Common myeloid progenitor, CD34-positive (primary cell): ENCODE data around the gene SMC1B. TPM values are rescaled to one million over a fixed set of nuclear protein-coding genes. Genes with fewer than 3 reads are reported as not detected.

Experiments
- CTCF ChIA-PET: fragments of 350-600 bp; sonication (Branson Sonifier 250); formaldehyde crosslinking; loops from one replicate; lab custom pipeline; 2021; ENCODE audit warnings: antibody characterized with exemption; lab: Charles Lee
- POLR2A ChIA-PET: fragments of 350-600 bp; sonication (Branson Sonifier 250); formaldehyde crosslinking; loops from one replicate; lab custom pipeline; 2021; ENCODE audit warnings: antibody characterized with exemption; lab: Charles Lee
- DNase-seq, 3 donors: peaks; one replicate each; pipeline versions ENCODE4 v3.0.0 to v3.0.0-alpha.2; 2013
- H3K27ac ChIP-seq, 2 experiments: 1 replicate in 1 of 2; 2 replicates in 1 of 2; pipeline ENCODE4 v1.7.0; 2013; ENCODE audit warnings: inconsistent platforms in 2 of 2, low read length in 2 of 2, mild to moderate bottlenecking in 2 of 2, low read depth in 1 of 2, moderate library complexity in 1 of 2; ENCODE audit not compliant: severe bottlenecking in 2 of 2, insufficient read depth in 1 of 2, poor library complexity in 1 of 2
- H3K27me3 ChIP-seq, 5 experiments: replicated peaks in 2 of 5; 1 replicate in 3 of 5; 2 replicates in 2 of 5; pipeline versions ENCODE4 v1.6.1 to v1.7.0; 2013; ENCODE audit warnings: low read length in 4 of 5, mild to moderate bottlenecking in 2 of 5, moderate library complexity in 2 of 5, inconsistent platforms in 1 of 5; ENCODE audit not compliant: insufficient read depth in 5 of 5, control insufficient read depth in 4 of 5
- H3K36me3 ChIP-seq, 4 experiments: 1 replicate in 2 of 4; 2 replicates in 2 of 4; pipeline versions ENCODE4 v1.6.1 to v1.7.0; 2013; ENCODE audit warnings: low read length in 3 of 4, control low read depth in 1 of 4, mild to moderate bottlenecking in 1 of 4; ENCODE audit not compliant: control insufficient read depth in 4 of 4, insufficient read depth in 4 of 4
- H3K4me1 ChIP-seq, 4 experiments: 1 replicate in 3 of 4; 2 replicates in 1 of 4; pipeline versions ENCODE4 v1.6.1 to v1.7.1; 2013; ENCODE audit warnings: low read length in 3 of 4, mild to moderate bottlenecking in 3 of 4, control low read depth in 1 of 4, inconsistent platforms in 1 of 4, moderate library complexity in 1 of 4; ENCODE audit not compliant: control insufficient read depth in 4 of 4, insufficient read depth in 4 of 4; ENCODE audit errors: control extremely low read depth in 1 of 4
- H3K4me3 ChIP-seq, 7 experiments: 1 replicate in 4 of 7; 2 replicates in 3 of 7; pipeline versions ENCODE4 v1.5.1 to v1.7.0; 2013; ENCODE audit warnings: mild to moderate bottlenecking in 7 of 7, low read length in 6 of 7, moderate library complexity in 6 of 7, inconsistent platforms in 2 of 7, low read depth in 2 of 7, control low read depth in 1 of 7; ENCODE audit not compliant: insufficient read depth in 4 of 7, control insufficient read depth in 1 of 7; ENCODE audit errors: extremely low read depth in 1 of 7
- H3K9me3 ChIP-seq, 5 experiments: 1 replicate in 4 of 5; 2 replicates in 1 of 5; pipeline versions ENCODE4 v1.6.1 to v1.7.1; 2013; ENCODE audit warnings: low read length in 4 of 5, mild to moderate bottlenecking in 2 of 5, inconsistent platforms in 1 of 5, low read depth in 1 of 5, moderate library complexity in 1 of 5; ENCODE audit not compliant: control insufficient read depth in 4 of 5, insufficient read depth in 2 of 5; ENCODE audit errors: control extremely low read depth in 1 of 5
- WGBS: methylation state at CpG from one replicate; pipeline ENCODE4 v1.1.5; 2013; ENCODE audit not compliant: insufficient coverage; 5-methylcytosine and 5-hydroxymethylcytosine counted together
- polyA plus RNA-seq: library from polyadenylated mRNA; unstranded; fragments of 120-200 nt; gene quantifications from one replicate; pipeline ENCODE4 v1.2.1, GENCODE V29; 2013

The SMC1B gene
- 0.21 TPM for polyA plus RNA-seq

- H3K27me3 ChIP-seq, result no peaks in the 10 kb centered on the region
- H3K4me3 ChIP-seq, result peak within 1 kb of the TSS in 6 of 7 experiments; percentile 3 to 64 (median 55)
- peak; percentile 87 to 93 (median 91) for DNase-seq
- CTCF ChIA-PET, result interaction anchor here (1.0 to 1.7 kb wide), 6 partner anchors 12 to 80 kb away, joined by 3 to 5 read pairs (median 4); no protein-coding TSS in a partner anchor
- WGBS, result 10% methylated on average over 53 of the region's 68 CpGs
- H3K9me3 ChIP-seq, result no peaks in the 10 kb centered on the region
- POLR2A ChIA-PET, result interaction anchor here (0.9 kb wide), 1 partner anchor 78 kb away, joined by 4 read pairs; no protein-coding TSS in a partner anchor
- peaks cover 0 to 14% (median 9%) of the 10 kb centered on the region in 4 experiments for H3K4me1 ChIP-seq
- peaks cover 0 to 5% (median 1%) of the 10 kb centered on the region in 4 experiments for H3K36me3 ChIP-seq
- H3K27ac ChIP-seq, result peak within 1 kb of the TSS; percentile 46 to 81
Observed at GRCh38 chr22:45413368-45414211, at the start of gene SMC1B, which contains the start of gene RIBC2. Gene SMC1B (minus strand): TSS chr22:45413599. CDS start chr22:45413567, 32 bp downstream. Gene RIBC2 (plus strand): TSS chr22:45413693. CDS start chr22:45413887, 194 bp downstream.

- peaks cover 0 to 1% (median 0%) of the 10 kb centered on the region in 5 experiments for H3K27me3 ChIP-seq
- ChIA-PET CTCF (interaction anchor here (1.5 kb wide), 1 partner anchor 89 kb away, joined by 6 read pairs; no protein-coding TSS in a partner anchor), POLR2A (no interaction called here)
- H3K27ac ChIP-seq, result no peak overlapping the region
- DNase-seq, result peak; percentile 19 to 53 (median 44)
- WGBS, result 95% methylated on average over 2 of the region's 6 CpGs
- no peaks in the 10 kb centered on the region for H3K4me1 ChIP-seq
- no peaks in the 10 kb centered on the region for H3K36me3 ChIP-seq
- H3K9me3 ChIP-seq, result no peaks in the 10 kb centered on the region
- no peak overlapping the region for H3K4me3 ChIP-seq
Observed at GRCh38 chr22:45462034-45462655, 48.7 kb upstream of the SMC1B start.

GRCh38 chr22:45460288-45461109 lies 47.1 kb upstream of the SMC1B start:
- ChIA-PET POLR2A (interaction anchor here (0.6 kb wide), 1 partner anchor 197 kb away, joined by 3 read pairs; no protein-coding TSS in a partner anchor), CTCF (no interaction called here)
- Histone ChIP-seq H3K9me3 (no peaks in the 10 kb centered on the region), H3K4me3 (no peak overlapping the region), H3K36me3 (no peaks in the 10 kb centered on the region), H3K27ac (no peak overlapping the region), H3K27me3 (peaks cover 0 to 1% (median 0%) of the 10 kb centered on the region in 5 experiments), H3K4me1 (no peaks in the 10 kb centered on the region)
- no peak for DNase-seq
- 92% methylated on average over 7 of the region's 14 CpGs for WGBS

GRCh38 chr22:45459235-45459634 lies 45.8 kb upstream of the SMC1B start:
- WGBS, result 93% methylated on average over 7 of the region's 8 CpGs
- ChIA-PET POLR2A (no interaction called here), CTCF (no interaction called here)
- H3K9me3 ChIP-seq, result no peaks in the 10 kb centered on the region
- no peak for DNase-seq
- H3K4me3 ChIP-seq, result no peak overlapping the region
- H3K36me3 ChIP-seq, result no peaks in the 10 kb centered on the region
- no peaks in the 10 kb centered on the region for H3K4me1 ChIP-seq
- peaks cover 0 to 1% (median 0%) of the 10 kb centered on the region in 5 experiments for H3K27me3 ChIP-seq
- H3K27ac ChIP-seq, result no peak overlapping the region

GRCh38 chr22:45458532-45458931 lies 45.1 kb upstream of the SMC1B start:
- 91% methylated on average over 11 of the region's 13 CpGs for WGBS
- Histone ChIP-seq H3K36me3 (no peaks in the 10 kb centered on the region), H3K4me3 (no peak overlapping the region), H3K27ac (no peak overlapping the region), H3K4me1 (no peaks in the 10 kb centered on the region), H3K27me3 (peaks cover 0 to 1% (median 0%) of the 10 kb centered on the region in 5 experiments), H3K9me3 (no peaks in the 10 kb centered on the region)
- ChIA-PET POLR2A (no interaction called here), CTCF (no interaction called here)
- no peak for DNase-seq

- Histone ChIP-seq H3K9me3 (no peaks in the 10 kb centered on the region), H3K27ac (no peak overlapping the region), H3K4me3 (no peak overlapping the region), H3K36me3 (no peaks in the 10 kb centered on the region), H3K4me1 (no peaks in the 10 kb centered on the region), H3K27me3 (peaks cover 0 to 1% (median 0%) of the 10 kb centered on the region in 5 experiments)
- ChIA-PET CTCF (interaction anchor here (0.9 to 1.0 kb wide), 2 partner anchors 12 to 24 kb away, joined by 3 to 4 read pairs; no protein-coding TSS in a partner anchor), POLR2A (no interaction called here)
- DNase-seq, result no peak
- 99% methylated on average over 7 of the region's 8 CpGs for WGBS
Observed at GRCh38 chr22:45456811-45457210, 43.4 kb upstream of the SMC1B start.
